Trophoblast cell (in vitro differentiated cells and primary cell): Measurements from ENCODE around the gene SEC22A.

Source experiments
- DNase-seq, 2 donors: peaks; one replicate each; pipeline ENCODE4 v3.0.0-alpha.2; 2016
- H2AFZ ChIP-seq: 2 replicates; pipeline ENCODE4 v1.6.1; 2013; ENCODE audit warnings: low read length, moderate library complexity, mild to moderate bottlenecking; ENCODE audit not compliant: insufficient read depth, poor library complexity
- H2AK5ac ChIP-seq: 2 replicates; pipeline ENCODE4 v1.6.1; 2013; ENCODE audit warnings: mild to moderate bottlenecking, low read length
- H2BK120ac ChIP-seq: 2 replicates; pipeline ENCODE4 v1.6.1; 2013; ENCODE audit warnings: low read length, mild to moderate bottlenecking, moderate library complexity; ENCODE audit not compliant: insufficient read depth, poor library complexity
- H2BK12ac ChIP-seq: 2 replicates; pipeline ENCODE4 v1.6.1; 2013; ENCODE audit warnings: mild to moderate bottlenecking, low read length, moderate library complexity
- H2BK5ac ChIP-seq: 2 replicates; pipeline ENCODE4 v1.6.1; 2013; ENCODE audit warnings: low read length, low read depth, moderate library complexity, mild to moderate bottlenecking; ENCODE audit not compliant: poor library complexity
- H3K14ac ChIP-seq: 2 replicates; pipeline ENCODE4 v1.6.1; 2013; ENCODE audit warnings: mild to moderate bottlenecking, low read length
- H3K18ac ChIP-seq: 2 replicates; pipeline ENCODE4 v1.6.1; 2013; ENCODE audit warnings: mild to moderate bottlenecking, low read length
- H3K23ac ChIP-seq: 2 replicates; pipeline ENCODE4 v1.6.1; 2013; ENCODE audit warnings: low read length
- H3K27ac ChIP-seq: 2 replicates; pipeline ENCODE4 v1.5.1; 2013; ENCODE audit warnings: low read depth, mild to moderate bottlenecking, inconsistent platforms, low read length, moderate library complexity
- H3K27me3 ChIP-seq: 2 replicates; pipeline ENCODE4 v1.6.1; 2013; ENCODE audit warnings: inconsistent platforms, mild to moderate bottlenecking, low read length, moderate library complexity; ENCODE audit not compliant: insufficient read depth
- H3K36me3 ChIP-seq, 2 experiments: 1 replicate in 1 of 2; 2 replicates in 1 of 2; pipeline ENCODE4 v1.6.1; 2013; ENCODE audit warnings: low read length in 2 of 2, mild to moderate bottlenecking in 2 of 2, moderate library complexity in 1 of 2; ENCODE audit not compliant: insufficient read depth in 2 of 2, control insufficient read depth in 1 of 2
- H3K4ac ChIP-seq: 2 replicates; pipeline ENCODE4 v1.6.1; 2013; ENCODE audit warnings: low read depth, mild to moderate bottlenecking, low read length, moderate library complexity
- H3K4me1 ChIP-seq, 2 experiments: 1 replicate in 1 of 2; 2 replicates in 1 of 2; pipeline ENCODE4 v1.6.1; 2013; ENCODE audit warnings: low read length in 2 of 2, mild to moderate bottlenecking in 2 of 2, moderate library complexity in 1 of 2; ENCODE audit not compliant: insufficient read depth in 2 of 2, control insufficient read depth in 1 of 2
- H3K4me2 ChIP-seq: 2 replicates; pipeline ENCODE4 v1.6.1; 2013; ENCODE audit warnings: inconsistent platforms, mild to moderate bottlenecking, low read length, moderate library complexity
- H3K4me3 ChIP-seq: 2 replicates; pipeline ENCODE4 v1.5.1; 2013; ENCODE audit warnings: mild to moderate bottlenecking, low read depth, low read length, inconsistent platforms
- H3K79me1 ChIP-seq: one replicate; pipeline ENCODE4 v1.6.1; 2013; ENCODE audit warnings: low read length
- H3K79me2 ChIP-seq: 2 replicates; pipeline ENCODE4 v1.6.1; 2013; ENCODE audit warnings: low read length, mild to moderate bottlenecking; ENCODE audit not compliant: control insufficient read depth, insufficient read depth, poor library complexity
- H3K9ac ChIP-seq: 2 replicates; pipeline ENCODE4 v1.6.1; 2013; ENCODE audit warnings: mild to moderate bottlenecking, low read length
- H3K9me3 ChIP-seq: 2 replicates; pipeline ENCODE4 v1.6.1; 2013; ENCODE audit warnings: low read depth, mild to moderate bottlenecking, control low read depth, inconsistent platforms, low read length; ENCODE audit not compliant: insufficient read depth
- H4K12ac ChIP-seq: 2 replicates; pipeline ENCODE4 v1.6.1; 2013; ENCODE audit warnings: low read depth, mild to moderate bottlenecking, low read length, moderate library complexity
- H4K8ac ChIP-seq: 2 replicates; pipeline ENCODE4 v1.6.1; 2013; ENCODE audit warnings: low read depth, mild to moderate bottlenecking, low read length, moderate library complexity
- H4K91ac ChIP-seq: one replicate; pipeline ENCODE4 v1.6.1; 2013; ENCODE audit warnings: low read depth, mild to moderate bottlenecking, low read length, moderate library complexity
- WGBS: extraction: QIAGEN DNeasy Blood & Tissue Kit; methylation state at CpG from one replicate; pipeline ENCODE4 v1.1.7; 2013; ENCODE audit warnings: missing lambda C conversion rate; ENCODE audit not compliant: insufficient read length, insufficient coverage; ENCODE audit errors: extremely low coverage; 5-methylcytosine and 5-hydroxymethylcytosine counted together

Gene SEC22A

GRCh38 chr3:123297627-123297899 lies 95.8 kb downstream of the SEC22A start:
- H2BK5ac ChIP-seq, result no peak overlapping the region
- no peak overlapping the region for H3K27ac ChIP-seq
- no peak overlapping the region for H3K9ac ChIP-seq
- H3K9me3 ChIP-seq, result peaks cover 2% of the 10 kb centered on the region
- no peaks in the 10 kb centered on the region for H3K36me3 ChIP-seq
- no peak overlapping the region for H2BK120ac ChIP-seq
- H4K12ac ChIP-seq, result no peak overlapping the region
- no peak for DNase-seq
- no peaks in the 10 kb centered on the region for H3K79me1 ChIP-seq
- H3K14ac ChIP-seq, result no peak overlapping the region
- no peaks in the 10 kb centered on the region for H3K27me3 ChIP-seq
- H2BK12ac ChIP-seq, result no peak overlapping the region
- H3K4me1 ChIP-seq, result no peaks in the 10 kb centered on the region
- H2AFZ ChIP-seq, result no peak overlapping the region
- H3K4me2 ChIP-seq, result no peak overlapping the region
- H2AK5ac ChIP-seq, result no peak overlapping the region
- no peak overlapping the region for H3K4ac ChIP-seq
- H4K8ac ChIP-seq, result no peak overlapping the region
- no peak overlapping the region for H3K18ac ChIP-seq
- no peak overlapping the region for H4K91ac ChIP-seq
- no peak overlapping the region for H3K23ac ChIP-seq
- WGBS, result no CpG with 5 or more reads among the region's 6 CpGs
- no peak overlapping the region for H3K4me3 ChIP-seq
- H3K79me2 ChIP-seq, result no peaks in the 10 kb centered on the region

DNA sequence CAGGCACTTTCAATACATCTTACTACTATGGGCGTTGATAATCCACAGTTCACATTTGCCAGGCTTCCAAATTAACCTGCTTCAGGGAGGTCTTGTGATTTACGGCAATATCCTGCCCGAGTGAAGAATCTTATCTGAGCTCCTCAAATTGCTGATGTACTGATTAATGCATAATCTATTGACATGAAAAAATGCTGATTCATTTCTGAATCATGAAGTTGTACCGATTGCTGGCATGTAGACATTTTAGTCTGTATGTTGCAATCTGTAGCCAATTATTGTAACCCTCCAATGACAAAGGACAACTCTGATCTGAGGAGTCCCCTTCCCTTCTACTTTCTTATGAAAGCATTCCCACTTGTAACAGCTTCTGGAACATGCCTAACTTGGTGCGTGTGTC lies 97.2 kb downstream of the SEC22A start:
- H4K12ac ChIP-seq, result no peak overlapping the region
- no peak overlapping the region for H3K18ac ChIP-seq
- WGBS, result no CpG with 5 or more reads among the region's 5 CpGs
- no peak overlapping the region for H3K4me3 ChIP-seq
- no peak overlapping the region for H3K4ac ChIP-seq
- no peak overlapping the region for H3K23ac ChIP-seq
- H4K91ac ChIP-seq, result no peak overlapping the region
- no peaks in the 10 kb centered on the region for H3K79me1 ChIP-seq
- no peak overlapping the region for H2BK120ac ChIP-seq
- no peaks in the 10 kb centered on the region for H3K4me1 ChIP-seq
- H3K27me3 ChIP-seq, result no peaks in the 10 kb centered on the region
- H3K4me2 ChIP-seq, result no peak overlapping the region
- no peak overlapping the region for H2BK5ac ChIP-seq
- no peak for DNase-seq
- peaks cover 2% of the 10 kb centered on the region for H3K9me3 ChIP-seq
- no peaks in the 10 kb centered on the region for H3K79me2 ChIP-seq
- H3K14ac ChIP-seq, result no peak overlapping the region
- H2AFZ ChIP-seq, result no peak overlapping the region
- H3K27ac ChIP-seq, result no peak overlapping the region
- no peak overlapping the region for H3K9ac ChIP-seq
- H3K36me3 ChIP-seq, result no peaks in the 10 kb centered on the region
- H2BK12ac ChIP-seq, result no peak overlapping the region
- no peak overlapping the region for H4K8ac ChIP-seq
- H2AK5ac ChIP-seq, result no peak overlapping the region

GRCh38 chr3:123299581-123299980 lies 97.8 kb downstream of the SEC22A start:
- no CpG with 5 or more reads among the region's 8 CpGs for WGBS
- Histone ChIP-seq H2AFZ (no peak overlapping the region), H3K79me1 (no peaks in the 10 kb centered on the region), H4K8ac (no peak overlapping the region), H3K4ac (no peak overlapping the region), H3K36me3 (no peaks in the 10 kb centered on the region), H4K91ac (no peak overlapping the region), H2BK5ac (no peak overlapping the region), H3K27me3 (no peaks in the 10 kb centered on the region), H3K27ac (no peak overlapping the region), H3K79me2 (no peaks in the 10 kb centered on the region), H2AK5ac (no peak overlapping the region), H4K12ac (no peak overlapping the region), H3K9me3 (peaks cover 2% of the 10 kb centered on the region), H3K4me2 (no peak overlapping the region), H3K23ac (no peak overlapping the region), H3K14ac (no peak overlapping the region), H3K9ac (no peak overlapping the region), H3K4me1 (no peaks in the 10 kb centered on the region), H3K18ac (no peak overlapping the region), H3K4me3 (no peak overlapping the region), H2BK12ac (no peak overlapping the region), H2BK120ac (no peak overlapping the region)
- DNase-seq, result no peak

DNA sequence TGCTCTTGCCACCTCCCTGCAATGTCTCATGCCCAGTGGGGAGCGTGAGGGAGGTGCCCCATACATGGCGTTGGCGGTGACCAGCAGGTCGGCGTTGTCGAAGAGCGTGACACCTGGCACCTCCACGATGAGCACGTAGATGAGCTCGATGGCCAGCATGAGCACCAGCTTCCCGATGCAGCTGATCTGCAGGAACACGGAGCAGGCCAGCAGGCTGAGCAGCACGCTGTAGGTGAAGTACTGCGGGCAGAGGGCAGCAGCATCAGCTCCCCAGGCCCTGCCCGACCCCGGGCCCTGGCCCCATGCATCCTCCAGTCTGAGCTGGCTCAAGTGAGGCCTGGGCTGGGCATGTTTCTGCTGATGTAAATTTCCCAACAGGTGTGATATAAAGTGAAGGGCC lies 98.3 kb downstream of the SEC22A start:
- Histone ChIP-seq H2BK5ac (no peak overlapping the region), H3K4me1 (no peaks in the 10 kb centered on the region), H2AFZ (no peak overlapping the region), H4K12ac (no peak overlapping the region), H3K27ac (no peak overlapping the region), H4K91ac (no peak overlapping the region), H3K14ac (no peak overlapping the region), H4K8ac (no peak overlapping the region), H3K4me3 (no peak overlapping the region), H3K18ac (no peak overlapping the region), H3K4ac (no peak overlapping the region), H2BK120ac (no peak overlapping the region), H3K36me3 (no peaks in the 10 kb centered on the region), H3K23ac (no peak overlapping the region), H3K9ac (no peak overlapping the region), H3K9me3 (peaks cover 2% of the 10 kb centered on the region), H3K79me2 (no peaks in the 10 kb centered on the region), H3K79me1 (no peaks in the 10 kb centered on the region), H3K4me2 (no peak overlapping the region), H3K27me3 (no peaks in the 10 kb centered on the region), H2AK5ac (no peak overlapping the region), H2BK12ac (no peak overlapping the region)
- no CpG with 5 or more reads among the region's 16 CpGs for WGBS
- DNase-seq, result no peak

DNA sequence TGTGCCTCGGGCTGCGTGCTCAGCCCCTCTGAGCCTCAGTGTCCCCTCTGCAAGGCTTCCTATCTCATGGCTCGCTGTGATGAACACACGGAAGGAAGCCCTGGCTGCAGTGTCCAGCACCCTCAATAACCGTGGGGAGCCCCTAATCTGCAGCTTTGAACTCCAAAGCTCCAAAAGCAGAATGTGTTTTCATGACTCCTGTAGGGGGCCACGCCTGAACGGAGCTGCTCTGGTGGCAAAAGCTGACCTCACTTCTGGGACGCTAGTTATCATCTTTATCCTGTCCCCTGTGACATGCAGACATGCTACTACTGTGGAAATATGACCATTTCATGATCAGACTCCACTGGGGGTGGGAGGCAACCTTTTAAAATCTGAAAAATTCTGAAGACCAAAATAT lies 98.8 kb downstream of the SEC22A start:
- Histone ChIP-seq H3K23ac (no peak overlapping the region), H2AFZ (no peak overlapping the region), H4K8ac (no peak overlapping the region), H3K18ac (no peak overlapping the region), H2AK5ac (no peak overlapping the region), H4K12ac (no peak overlapping the region), H3K4ac (no peak overlapping the region), H2BK5ac (no peak overlapping the region), H3K4me3 (no peak overlapping the region), H3K4me1 (no peaks in the 10 kb centered on the region), H3K79me2 (no peaks in the 10 kb centered on the region), H4K91ac (no peak overlapping the region), H2BK12ac (no peak overlapping the region), H3K9ac (no peak overlapping the region), H3K14ac (no peak overlapping the region), H3K27ac (no peak overlapping the region), H3K27me3 (no peaks in the 10 kb centered on the region), H3K79me1 (no peaks in the 10 kb centered on the region), H2BK120ac (no peak overlapping the region), H3K4me2 (no peak overlapping the region), H3K36me3 (no peaks in the 10 kb centered on the region), H3K9me3 (no peaks in the 10 kb centered on the region)
- WGBS, result no CpG with 5 or more reads among the region's 8 CpGs
- no peak for DNase-seq
